Activated CD4-positive, alpha-beta memory T cell treated with anti-CD3 and anti-CD28 coated beads for 36 hours (primary cell): Measurements from ENCODE around the gene RRP15. TPM values are rescaled to one million over a fixed set of nuclear protein-coding genes. Genes with fewer than 3 reads are reported as not detected.

Source experiments
- CTCF ChIA-PET: fragments of 350-600 bp; sonication (Branson Sonifier 250); formaldehyde crosslinking; loops from one replicate; lab custom pipeline; 2021; ENCODE audit warnings: antibody characterized with exemption, inconsistent platforms; lab: Charles Lee
- POLR2A ChIA-PET: fragments of 350-600 bp; sonication (Branson Sonifier 250); formaldehyde crosslinking; loops from one replicate; lab custom pipeline; 2021; ENCODE audit warnings: antibody characterized with exemption; lab: Charles Lee
- DNase-seq: peaks from one replicate; pipeline ENCODE4 v3.0.0-alpha.2; 2020
- H3K27ac Mint-ChIP-seq: one replicate; pipeline ENCODE4 v1.8.0; 2021; ENCODE audit warnings: mixed read lengths
- H3K27me3 Mint-ChIP-seq: one replicate; pipeline ENCODE4 v1.8.0; 2021; ENCODE audit warnings: mixed read lengths
- H3K36me3 Mint-ChIP-seq: one replicate; pipeline ENCODE4 v1.8.0; 2021; ENCODE audit warnings: mixed read lengths
- H3K4me1 Mint-ChIP-seq: one replicate; pipeline ENCODE4 v1.8.0; 2021; ENCODE audit warnings: low read depth, mixed read lengths
- H3K4me3 Mint-ChIP-seq: one replicate; pipeline ENCODE4 v1.8.0; 2021; ENCODE audit warnings: mild to moderate bottlenecking, mixed read lengths
- H3K9me3 Mint-ChIP-seq: one replicate; pipeline ENCODE4 v1.8.0; 2021; ENCODE audit warnings: mixed read lengths
- intact Hi-C: fragments of 100-400 bp; cut with micrococcal nuclease; formaldehyde crosslinking; loops from one replicate; pipeline ENCODE4 v1.15.1; 2023
- total RNA-seq, 2 experiments: library from RNA; stranded (reverse); gene quantifications; one replicate each; pipeline ENCODE4 v1.2.3, GENCODE V29; 2021

Gene RRP15
- total RNA-seq, 2 experiments from 2014 or later = 18.0 to 18.8 TPM

- Mint-ChIP-seq H3K27me3 (peaks cover 34% of the 10 kb centered on the region), H3K4me1 (peaks cover 23% of the 10 kb centered on the region), H3K4me3 (no peak overlapping the region), H3K36me3 (peaks cover 5% of the 10 kb centered on the region), H3K9me3 (no peaks in the 10 kb centered on the region), H3K27ac (no peak overlapping the region)
- POLR2A ChIA-PET = interaction anchor here (0.9 kb wide), 1 partner anchor 10 kb away, joined by 5 read pairs; no protein-coding TSS in a partner anchor
- peak; percentile 37 for DNase-seq
- CTCF ChIA-PET = interaction anchor here (0.8 to 1.2 kb wide), 2 partner anchors 17 to 175 kb away, joined by 3 to 4 read pairs; no protein-coding TSS in a partner anchor
- intact Hi-C loops = loop anchor here (1.0 to 10.0 kb wide), 4 partner anchors 13 to 1219 kb away; partner anchors contain the start of gene RRP15
Measured at GRCh38 chr1:218345673-218346390, 60.7 kb downstream of the RRP15 start.

- no peak for DNase-seq
- Mint-ChIP-seq H3K27me3 (peaks cover 33% of the 10 kb centered on the region), H3K36me3 (peaks cover under 1% of the 10 kb centered on the region), H3K27ac (no peak overlapping the region), H3K4me1 (peaks cover 31% of the 10 kb centered on the region), H3K9me3 (no peaks in the 10 kb centered on the region), H3K4me3 (no peak overlapping the region)
- ChIA-PET POLR2A (no interaction called here), CTCF (no interaction called here)
- intact Hi-C loops = loop anchor here (5.0 to 10.0 kb wide), 2 partner anchors 59 to 1218 kb away; partner anchors contain the start of gene RRP15
Measured at GRCh38 chr1:218346391-218347204, 61.5 kb downstream of the RRP15 start.

- Mint-ChIP-seq H3K4me3 (no peak overlapping the region), H3K27ac (no peak overlapping the region), H3K27me3 (peaks cover 33% of the 10 kb centered on the region), H3K4me1 (peaks cover 36% of the 10 kb centered on the region), H3K9me3 (no peaks in the 10 kb centered on the region), H3K36me3 (no peaks in the 10 kb centered on the region)
- ChIA-PET POLR2A (interaction anchor here (0.6 kb wide), 1 partner anchor 19 kb away, joined by 3 read pairs; no protein-coding TSS in a partner anchor), CTCF (no interaction called here)
- intact Hi-C loops = loop anchor here (5.0 to 10.0 kb wide), 2 partner anchors 60 to 1217 kb away; partner anchors contain the start of gene RRP15
- no peak for DNase-seq
Measured at GRCh38 chr1:218347336-218347722, 62.2 kb downstream of the RRP15 start.

- Mint-ChIP-seq H3K4me1 (peaks cover 38% of the 10 kb centered on the region), H3K4me3 (no peak overlapping the region), H3K27ac (no peak overlapping the region), H3K27me3 (peaks cover 37% of the 10 kb centered on the region), H3K9me3 (no peaks in the 10 kb centered on the region), H3K36me3 (no peaks in the 10 kb centered on the region)
- DNase-seq = no peak
- intact Hi-C loops = loop anchor here (5.0 to 10.0 kb wide), 2 partner anchors 61 to 1217 kb away; partner anchors contain the start of gene RRP15
- ChIA-PET POLR2A (interaction anchor here (0.6 kb wide), 1 partner anchor 19 kb away, joined by 3 read pairs; no protein-coding TSS in a partner anchor), CTCF (no interaction called here)
Measured at GRCh38 chr1:218347723-218348627, 62.9 kb downstream of the RRP15 start.

GRCh38 chr1:218348628-218349071 is 63.6 kb downstream of the RRP15 start:
- Mint-ChIP-seq H3K4me1 (peaks cover 38% of the 10 kb centered on the region), H3K36me3 (no peaks in the 10 kb centered on the region), H3K27me3 (peaks cover 38% of the 10 kb centered on the region), H3K27ac (no peak overlapping the region), H3K4me3 (no peak overlapping the region), H3K9me3 (no peaks in the 10 kb centered on the region)
- no peak for DNase-seq
- intact Hi-C loops = loop anchor here (5.0 to 10.0 kb wide), 2 partner anchors 61 to 1216 kb away; partner anchors contain the start of gene RRP15
- ChIA-PET CTCF (interaction anchor here (0.6 to 0.8 kb wide), 2 partner anchors 10 to 29 kb away, joined by 3 to 4 read pairs; no protein-coding TSS in a partner anchor), POLR2A (no interaction called here)

- no peaks in the 10 kb centered on the region for H3K36me3 Mint-ChIP-seq
- CTCF ChIA-PET = interaction anchor here (0.6 to 0.8 kb wide), 2 partner anchors 11 to 28 kb away, joined by 3 to 4 read pairs; no protein-coding TSS in a partner anchor
- intact Hi-C loops = loop anchor here (5.0 to 10.0 kb wide), 3 partner anchors 62 to 1215 kb away; partner anchors contain the start of genes LYPLAL1 and RRP15
- H3K9me3 Mint-ChIP-seq = no peaks in the 10 kb centered on the region
- peaks cover 38% of the 10 kb centered on the region for H3K4me1 Mint-ChIP-seq
- POLR2A ChIA-PET = no interaction called here
- peaks cover 42% of the 10 kb centered on the region for H3K27me3 Mint-ChIP-seq
- no peak overlapping the region for H3K4me3 Mint-ChIP-seq
- no peak overlapping the region for H3K27ac Mint-ChIP-seq
- no peak for DNase-seq
Measured at GRCh38 chr1:218349348-218350034, 64.4 kb downstream of the RRP15 start.

- CTCF ChIA-PET = no interaction called here
- Mint-ChIP-seq H3K4me1 (peaks cover 38% of the 10 kb centered on the region), H3K27ac (no peak overlapping the region), H3K9me3 (no peaks in the 10 kb centered on the region), H3K27me3 (peaks cover 42% of the 10 kb centered on the region), H3K36me3 (no peaks in the 10 kb centered on the region), H3K4me3 (no peak overlapping the region)
- intact Hi-C loops = loop anchor here (5.0 kb wide), 1 partner anchor 822 kb away; the partner anchor contains the start of gene LYPLAL1
- no peak for DNase-seq
- POLR2A ChIA-PET = no interaction called here
Measured at GRCh38 chr1:218350035-218350525, 65.0 kb downstream of the RRP15 start.

GRCh38 chr1:218350801-218351266 is 65.7 kb downstream of the RRP15 start:
- peaks cover 38% of the 10 kb centered on the region for H3K4me1 Mint-ChIP-seq
- DNase-seq = no peak
- peaks cover 43% of the 10 kb centered on the region for H3K27me3 Mint-ChIP-seq
- ChIA-PET POLR2A (no interaction called here), CTCF (interaction anchor here (1.0 kb wide), 1 partner anchor 26 kb away, joined by 3 read pairs; no protein-coding TSS in a partner anchor)
- H3K27ac Mint-ChIP-seq = no peak overlapping the region
- H3K36me3 Mint-ChIP-seq = no peaks in the 10 kb centered on the region
- H3K4me3 Mint-ChIP-seq = peak overlapping the region; percentile 10
- intact Hi-C loops = loop anchor here (1.0 to 5.0 kb wide), 2 partner anchors 26 to 821 kb away; partner anchors contain the start of gene LYPLAL1
- no peaks in the 10 kb centered on the region for H3K9me3 Mint-ChIP-seq

- Mint-ChIP-seq H3K36me3 (no peaks in the 10 kb centered on the region), H3K4me3 (peak overlapping the region; percentile 10), H3K4me1 (peaks cover 31% of the 10 kb centered on the region), H3K27ac (no peak overlapping the region), H3K27me3 (peaks cover 38% of the 10 kb centered on the region), H3K9me3 (no peaks in the 10 kb centered on the region)
- peak; percentile 36 for DNase-seq
- CTCF ChIA-PET = interaction anchor here (1.0 kb wide), 1 partner anchor 25 kb away, joined by 3 read pairs; no protein-coding TSS in a partner anchor
- intact Hi-C loops = loop anchor here (1.0 to 5.0 kb wide), 2 partner anchors 26 to 821 kb away; partner anchors contain the start of gene LYPLAL1
- POLR2A ChIA-PET = no interaction called here
Measured at GRCh38 chr1:218351391-218352074, 66.4 kb downstream of the RRP15 start.

GRCh38 chr1:218352075-218352438 is 67.0 kb downstream of the RRP15 start:
- Mint-ChIP-seq H3K27me3 (peaks cover 35% of the 10 kb centered on the region), H3K36me3 (no peaks in the 10 kb centered on the region), H3K9me3 (no peaks in the 10 kb centered on the region), H3K27ac (no peak overlapping the region), H3K4me1 (peaks cover 26% of the 10 kb centered on the region), H3K4me3 (no peak overlapping the region)
- DNase-seq = no peak
- ChIA-PET CTCF (interaction anchor here (1.0 kb wide), 1 partner anchor 24 kb away, joined by 3 read pairs; no protein-coding TSS in a partner anchor), POLR2A (no interaction called here)
- intact Hi-C loops = loop anchor here (5.0 kb wide), 1 partner anchor 820 kb away; the partner anchor contains the start of gene LYPLAL1
